WTC11 (cell line): Measurements from ENCODE around the gene UBFD1. TPM values are rescaled to one million over a fixed set of nuclear protein-coding genes. Genes with fewer than 3 reads are reported as not detected.
"Not testable (repeated sequence)": the region's sequence is repeated elsewhere in the genome, so short reads cannot be mapped to it uniquely, and the experiment has no call there.

Source experiments
- ATAC-seq: fragments of 200-7000 bp; cut with Tn5 transposase; 2 replicates; pipeline ENCODE4 v1.10.0; 2021; ENCODE audit warnings: mild to moderate bottlenecking, moderate library complexity
- CTCF ChIA-PET: fragments of 300-600 bp; sonication (Branson Sonifier 250); formaldehyde crosslinking; loops from one replicate; lab custom pipeline; 2021; ENCODE audit warnings: antibody characterized with exemption; lab: Charles Lee
- POLR2A ChIA-PET: fragments of 350-600 bp; sonication (Branson Sonifier 250); formaldehyde crosslinking; loops from one replicate; lab custom pipeline; 2021; ENCODE audit warnings: antibody characterized with exemption; lab: Charles Lee
- DNase-seq: peaks from one replicate; pipeline ENCODE4 v3.0.0; 2021; ENCODE audit warnings: low spot score
- H3K27ac Mint-ChIP-seq: 2 replicates; pipeline ENCODE4 v1.8.0; 2021; ENCODE audit warnings: mixed read lengths
- H3K27me3 Mint-ChIP-seq: 2 replicates; pipeline ENCODE4 v1.8.0; 2021; ENCODE audit warnings: low read depth, mild to moderate bottlenecking, moderate library complexity, mixed read lengths
- H3K36me3 Mint-ChIP-seq: 2 replicates; pipeline ENCODE4 v1.8.0; 2021; ENCODE audit warnings: mixed read lengths
- H3K4me1 Mint-ChIP-seq: 2 replicates; pipeline ENCODE4 v1.8.0; 2022; ENCODE audit warnings: mixed read lengths
- H3K4me3 Mint-ChIP-seq: 2 replicates; pipeline ENCODE4 v1.8.0; 2021; ENCODE audit warnings: mild to moderate bottlenecking, moderate library complexity, mixed read lengths
- H3K9me3 Mint-ChIP-seq: 2 replicates; pipeline ENCODE4 v1.8.0; 2021; ENCODE audit warnings: mixed read lengths
- ATF1 ChIP-seq: sonication (generic); formaldehyde crosslinking; IDR thresholded peaks from 2 replicates; pipeline ENCODE4 v1.8.1; 2023; ENCODE audit warnings: mild to moderate bottlenecking, moderate library complexity, missing genetic modification reagents
- CBFB ChIP-seq: sonication (generic); formaldehyde crosslinking; IDR thresholded peaks from 2 replicates; pipeline ENCODE4 v1.8.1; 2022; ENCODE audit warnings: mild to moderate bottlenecking, low read depth, missing genetic modification reagents
- CREM ChIP-seq: sonication (generic); formaldehyde crosslinking; IDR thresholded peaks from 2 replicates; pipeline ENCODE4 v1.8.1; 2022; ENCODE audit warnings: mild to moderate bottlenecking, missing genetic modification reagents, moderate library complexity
- FOXK1 ChIP-seq: sonication (generic); formaldehyde crosslinking; IDR thresholded peaks from 2 replicates; pipeline ENCODE4 v1.8.0; 2022; ENCODE audit warnings: mild to moderate bottlenecking, moderate library complexity, missing genetic modification reagents
- GABPB1 ChIP-seq: sonication (generic); formaldehyde crosslinking; IDR thresholded peaks from 2 replicates; pipeline ENCODE4 v1.8.1; 2023; ENCODE audit warnings: mild to moderate bottlenecking, missing genetic modification reagents
- IRF2 ChIP-seq: sonication (generic); formaldehyde crosslinking; IDR thresholded peaks from 2 replicates; pipeline ENCODE4 v1.8.0; 2022; ENCODE audit warnings: low read depth, missing genetic modification reagents, borderline replicate concordance
- JUN ChIP-seq: sonication (generic); formaldehyde crosslinking; IDR thresholded peaks from 2 replicates; pipeline ENCODE4 v1.8.0; 2023; ENCODE audit warnings: mild to moderate bottlenecking, missing genetic modification reagents
- NFE2L1 ChIP-seq: sonication (generic); formaldehyde crosslinking; IDR thresholded peaks from 2 replicates; pipeline ENCODE4 v1.8.1; 2023; ENCODE audit warnings: missing genetic modification reagents
- NR3C1 ChIP-seq: sonication (generic); formaldehyde crosslinking; conservative IDR thresholded peaks from 2 replicates; pipeline ENCODE4 v1.8.1; 2023; ENCODE audit warnings: low read depth, mild to moderate bottlenecking, missing genetic modification reagents
- OVOL2 ChIP-seq: fragments of 250-450 bp; sonication (Bioruptor Pico); IDR thresholded peaks from 2 replicates; pipeline ENCODE4 v1.9.0; 2021; ENCODE audit warnings: mild to moderate bottlenecking, borderline replicate concordance
- SOX15 ChIP-seq: fragments of 250-450 bp; sonication (Bioruptor Pico); IDR thresholded peaks from 2 replicates; pipeline ENCODE4 v1.9.0; 2021; ENCODE audit warnings: mild to moderate bottlenecking
- TCF7 ChIP-seq: sonication (generic); formaldehyde crosslinking; IDR thresholded peaks from 2 replicates; pipeline ENCODE4 v1.8.0; 2022; ENCODE audit warnings: mild to moderate bottlenecking, low read depth, missing genetic modification reagents, moderate library complexity
- ZBTB21 ChIP-seq: sonication (generic); formaldehyde crosslinking; IDR thresholded peaks from 2 replicates; pipeline ENCODE4 v1.8.1; 2023; ENCODE audit warnings: mild to moderate bottlenecking, missing genetic modification reagents, borderline replicate concordance
- ZNF317 ChIP-seq: sonication (generic); formaldehyde crosslinking; IDR thresholded peaks from 2 replicates; pipeline ENCODE4 v1.8.1; 2023; ENCODE audit warnings: low read depth, mild to moderate bottlenecking, moderate library complexity, missing genetic modification reagents, borderline replicate concordance
- ZNF423 ChIP-seq: fragments of 250-450 bp; sonication (Bioruptor Pico); IDR thresholded peaks from 2 replicates; pipeline ENCODE4 v2.1.2; 2022; ENCODE audit warnings: mild to moderate bottlenecking, moderate library complexity
- total RNA-seq: library from RNA; stranded (reverse); gene quantifications from 3 replicates; pipeline ENCODE4 v1.2.3, GENCODE V29; 2021
- TF ChIP-seq, protein P1 (sequence below): sonication (generic); formaldehyde crosslinking; IDR thresholded peaks from 2 replicates; pipeline ENCODE4 v1.8.1; 2023; ENCODE audit warnings: mild to moderate bottlenecking, moderate library complexity, missing genetic modification reagents
- TF ChIP-seq, protein P2 (sequence below): fragments of 250-450 bp; sonication (Bioruptor Pico); conservative IDR thresholded peaks from 2 replicates; pipeline ENCODE4 v1.9.0; 2021; ENCODE audit warnings: mild to moderate bottlenecking
- TF ChIP-seq, protein P3 (sequence below): sonication (generic); formaldehyde crosslinking; IDR thresholded peaks from 2 replicates; pipeline ENCODE4 v1.8.1; 2022; ENCODE audit warnings: mild to moderate bottlenecking, missing genetic modification reagents, moderate library complexity, borderline replicate concordance
- TF ChIP-seq, protein P4 (sequence below): fragments of 250-450 bp; sonication (Bioruptor Pico); IDR thresholded peaks from 2 replicates; pipeline ENCODE4 v1.9.0; 2021; ENCODE audit warnings: mild to moderate bottlenecking
- TF ChIP-seq, protein P5 (sequence below): fragments of 250-450 bp; sonication (Bioruptor Pico); IDR thresholded peaks from 2 replicates; pipeline ENCODE4 v1.9.0; 2021; ENCODE audit warnings: mild to moderate bottlenecking
- TF ChIP-seq, protein P6 (sequence below): sonication (generic); formaldehyde crosslinking; IDR thresholded peaks from 2 replicates; pipeline ENCODE4 v1.8.1; 2022; ENCODE audit warnings: mild to moderate bottlenecking, moderate library complexity, missing genetic modification reagents
- TF ChIP-seq, protein P7 (sequence below): sonication (generic); formaldehyde crosslinking; IDR thresholded peaks from 2 replicates; pipeline ENCODE4 v1.8.0; 2023; ENCODE audit warnings: mild to moderate bottlenecking, missing genetic modification reagents
- TF ChIP-seq, protein P8 (sequence below): sonication (generic); formaldehyde crosslinking; conservative IDR thresholded peaks from 2 replicates; pipeline ENCODE4 v1.8.1; 2022; ENCODE audit warnings: mild to moderate bottlenecking, missing genetic modification reagents

Gene UBFD1
- total RNA-seq, 1 experiment from 2014 or later = 128 TPM

DNA sequence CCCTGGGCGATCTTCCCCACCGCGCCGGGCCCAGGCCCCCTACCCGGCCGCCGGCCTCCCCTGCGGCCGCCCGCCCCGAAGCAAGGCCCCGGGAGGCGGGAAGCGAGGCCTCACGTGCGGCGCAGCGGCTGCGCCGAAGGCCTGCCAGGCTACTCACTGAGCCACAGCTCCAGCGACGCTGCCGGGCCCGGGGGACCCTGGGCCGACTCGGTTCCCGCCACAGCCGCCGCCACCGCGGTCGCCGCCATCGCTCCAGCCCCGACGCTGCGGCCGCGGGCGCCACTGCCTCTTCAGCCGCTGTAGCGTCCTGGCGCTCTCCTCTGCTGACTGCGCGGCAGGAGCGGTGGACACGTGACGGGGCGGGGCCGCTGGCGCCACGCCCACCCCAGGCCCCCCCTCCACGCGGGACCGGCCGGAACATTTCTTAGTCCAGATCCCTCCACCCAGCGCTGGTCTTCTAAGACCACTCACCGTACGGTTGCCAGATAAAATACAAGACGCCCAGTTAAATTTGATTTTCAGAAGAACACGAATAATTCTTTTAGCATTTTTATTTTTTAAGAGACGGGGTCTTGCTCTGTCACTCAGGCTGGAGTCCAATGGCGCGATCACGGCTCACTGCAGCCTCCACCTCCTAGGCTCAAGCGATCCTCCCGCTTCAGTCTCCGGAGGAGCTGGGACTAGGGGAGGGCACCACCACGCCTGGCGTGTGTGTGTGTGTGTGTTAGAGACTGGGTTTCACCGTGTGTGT, 47.2 kb upstream of the UBFD1 start, which contains the start of gene GGA2 (continued):
- TF ChIP-seq, protein P1, sequence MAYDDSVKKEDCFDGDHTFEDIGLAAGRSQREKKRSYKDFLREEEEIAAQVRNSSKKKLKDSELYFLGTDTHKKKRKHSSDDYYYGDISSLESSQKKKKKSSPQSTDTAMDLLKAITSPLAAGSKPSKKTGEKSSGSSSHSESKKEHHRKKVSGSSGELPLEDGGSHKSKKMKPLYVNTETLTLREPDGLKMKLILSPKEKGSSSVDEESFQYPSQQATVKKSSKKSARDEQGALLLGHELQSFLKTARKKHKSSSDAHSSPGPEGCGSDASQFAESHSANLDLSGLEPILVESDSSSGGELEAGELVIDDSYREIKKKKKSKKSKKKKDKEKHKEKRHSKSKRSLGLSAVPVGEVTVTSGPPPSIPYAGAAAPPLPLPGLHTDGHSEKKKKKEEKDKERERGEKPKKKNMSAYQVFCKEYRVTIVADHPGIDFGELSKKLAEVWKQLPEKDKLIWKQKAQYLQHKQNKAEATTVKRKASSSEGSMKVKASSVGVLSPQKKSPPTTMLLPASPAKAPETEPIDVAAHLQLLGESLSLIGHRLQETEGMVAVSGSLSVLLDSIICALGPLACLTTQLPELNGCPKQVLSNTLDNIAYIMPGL = peak; percentile 62; the same call in 1 of the 2 replicates
- TF ChIP-seq ZBTB21 (CRISPR knock-in tag) (no peak), NR3C1 (CRISPR knock-in tag) (no peak), SOX15 (CRISPR knock-in tag) (no peak), NFE2L1 (CRISPR knock-in tag) (peak; percentile 74), TCF7 (CRISPR knock-in tag) (0 out of 2 replicates have a peak, but pooled peaks have one; percentile 57), JUN (CRISPR knock-in tag) (0 out of 2 replicates have a peak, but pooled peaks have one; percentile 51), GABPB1 (CRISPR knock-in tag) (peak; percentile 73), IRF2 (no peak), CBFB (CRISPR knock-in tag) (no peak), ZNF317 (CRISPR knock-in tag) (no peak; the same call in 1 of the 2 replicates), OVOL2 (CRISPR knock-in tag) (no peak), ZNF423 (CRISPR knock-in tag) (no peak), CREM (CRISPR knock-in tag) (peak; percentile 85), FOXK1 (CRISPR knock-in tag) (peak; percentile 87), ATF1 (CRISPR knock-in tag) (no peak)
- TF ChIP-seq, protein P2, sequence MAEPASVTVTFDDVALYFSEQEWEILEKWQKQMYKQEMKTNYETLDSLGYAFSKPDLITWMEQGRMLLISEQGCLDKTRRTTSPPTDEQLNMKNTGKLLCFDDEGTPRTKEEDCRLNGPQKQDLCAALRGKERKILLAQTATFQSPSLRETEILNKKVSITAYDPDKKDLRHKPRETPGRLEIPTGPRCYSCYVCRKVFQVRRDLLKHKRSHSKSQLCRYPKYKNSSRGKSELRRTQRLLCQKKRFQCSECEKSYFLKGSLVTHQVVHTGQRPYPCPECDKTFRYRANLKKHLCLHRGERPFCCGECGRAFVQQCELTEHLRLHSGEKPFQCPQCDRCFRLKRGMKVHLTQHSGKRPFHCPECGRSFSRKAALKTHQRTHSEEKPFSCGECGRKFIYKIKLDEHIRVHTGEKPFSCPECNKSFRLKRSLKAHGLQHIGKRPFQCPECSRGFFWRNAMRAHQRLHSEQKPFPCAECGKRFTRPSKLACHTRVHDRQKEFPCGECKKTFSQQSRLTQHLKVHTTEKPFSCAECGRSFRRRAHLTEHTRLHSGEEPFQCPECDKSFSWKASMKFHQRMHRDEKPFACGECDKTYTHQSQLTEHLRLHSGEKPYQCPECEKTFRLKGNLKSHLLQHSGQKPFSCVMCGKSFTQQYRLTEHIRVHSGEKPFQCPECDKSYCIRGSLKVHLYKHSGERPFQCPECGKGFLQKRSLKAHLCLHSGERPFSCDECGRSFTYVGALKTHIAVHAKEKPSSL (CRISPR knock-in tag) = no peak
- TF ChIP-seq, protein P3, sequence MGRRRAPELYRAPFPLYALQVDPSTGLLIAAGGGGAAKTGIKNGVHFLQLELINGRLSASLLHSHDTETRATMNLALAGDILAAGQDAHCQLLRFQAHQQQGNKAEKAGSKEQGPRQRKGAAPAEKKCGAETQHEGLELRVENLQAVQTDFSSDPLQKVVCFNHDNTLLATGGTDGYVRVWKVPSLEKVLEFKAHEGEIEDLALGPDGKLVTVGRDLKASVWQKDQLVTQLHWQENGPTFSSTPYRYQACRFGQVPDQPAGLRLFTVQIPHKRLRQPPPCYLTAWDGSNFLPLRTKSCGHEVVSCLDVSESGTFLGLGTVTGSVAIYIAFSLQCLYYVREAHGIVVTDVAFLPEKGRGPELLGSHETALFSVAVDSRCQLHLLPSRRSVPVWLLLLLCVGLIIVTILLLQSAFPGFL (CRISPR knock-in tag) = 0 out of 2 replicates have a peak, but pooled peaks have one; percentile 66
- TF ChIP-seq, protein P4, sequence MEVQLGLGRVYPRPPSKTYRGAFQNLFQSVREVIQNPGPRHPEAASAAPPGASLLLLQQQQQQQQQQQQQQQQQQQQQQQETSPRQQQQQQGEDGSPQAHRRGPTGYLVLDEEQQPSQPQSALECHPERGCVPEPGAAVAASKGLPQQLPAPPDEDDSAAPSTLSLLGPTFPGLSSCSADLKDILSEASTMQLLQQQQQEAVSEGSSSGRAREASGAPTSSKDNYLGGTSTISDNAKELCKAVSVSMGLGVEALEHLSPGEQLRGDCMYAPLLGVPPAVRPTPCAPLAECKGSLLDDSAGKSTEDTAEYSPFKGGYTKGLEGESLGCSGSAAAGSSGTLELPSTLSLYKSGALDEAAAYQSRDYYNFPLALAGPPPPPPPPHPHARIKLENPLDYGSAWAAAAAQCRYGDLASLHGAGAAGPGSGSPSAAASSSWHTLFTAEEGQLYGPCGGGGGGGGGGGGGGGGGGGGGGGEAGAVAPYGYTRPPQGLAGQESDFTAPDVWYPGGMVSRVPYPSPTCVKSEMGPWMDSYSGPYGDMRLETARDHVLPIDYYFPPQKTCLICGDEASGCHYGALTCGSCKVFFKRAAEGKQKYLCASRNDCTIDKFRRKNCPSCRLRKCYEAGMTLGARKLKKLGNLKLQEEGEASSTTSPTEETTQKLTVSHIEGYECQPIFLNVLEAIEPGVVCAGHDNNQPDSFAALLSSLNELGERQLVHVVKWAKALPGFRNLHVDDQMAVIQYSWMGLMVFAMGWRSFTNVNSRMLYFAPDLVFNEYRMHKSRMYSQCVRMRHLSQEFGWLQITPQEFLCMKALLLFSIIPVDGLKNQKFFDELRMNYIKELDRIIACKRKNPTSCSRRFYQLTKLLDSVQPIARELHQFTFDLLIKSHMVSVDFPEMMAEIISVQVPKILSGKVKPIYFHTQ = 0 out of 2 replicates have a peak, but pooled peaks have one; percentile 64
- TF ChIP-seq, protein P5, sequence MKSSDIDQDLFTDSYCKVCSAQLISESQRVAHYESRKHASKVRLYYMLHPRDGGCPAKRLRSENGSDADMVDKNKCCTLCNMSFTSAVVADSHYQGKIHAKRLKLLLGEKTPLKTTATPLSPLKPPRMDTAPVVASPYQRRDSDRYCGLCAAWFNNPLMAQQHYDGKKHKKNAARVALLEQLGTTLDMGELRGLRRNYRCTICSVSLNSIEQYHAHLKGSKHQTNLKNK (CRISPR knock-in tag) = no peak
- TF ChIP-seq, protein P6, sequence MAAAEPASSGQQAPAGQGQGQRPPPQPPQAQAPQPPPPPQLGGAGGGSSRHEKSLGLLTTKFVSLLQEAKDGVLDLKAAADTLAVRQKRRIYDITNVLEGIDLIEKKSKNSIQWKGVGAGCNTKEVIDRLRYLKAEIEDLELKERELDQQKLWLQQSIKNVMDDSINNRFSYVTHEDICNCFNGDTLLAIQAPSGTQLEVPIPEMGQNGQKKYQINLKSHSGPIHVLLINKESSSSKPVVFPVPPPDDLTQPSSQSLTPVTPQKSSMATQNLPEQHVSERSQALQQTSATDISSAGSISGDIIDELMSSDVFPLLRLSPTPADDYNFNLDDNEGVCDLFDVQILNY (CRISPR knock-in tag) = peak; percentile 92
- TF ChIP-seq, protein P7, sequence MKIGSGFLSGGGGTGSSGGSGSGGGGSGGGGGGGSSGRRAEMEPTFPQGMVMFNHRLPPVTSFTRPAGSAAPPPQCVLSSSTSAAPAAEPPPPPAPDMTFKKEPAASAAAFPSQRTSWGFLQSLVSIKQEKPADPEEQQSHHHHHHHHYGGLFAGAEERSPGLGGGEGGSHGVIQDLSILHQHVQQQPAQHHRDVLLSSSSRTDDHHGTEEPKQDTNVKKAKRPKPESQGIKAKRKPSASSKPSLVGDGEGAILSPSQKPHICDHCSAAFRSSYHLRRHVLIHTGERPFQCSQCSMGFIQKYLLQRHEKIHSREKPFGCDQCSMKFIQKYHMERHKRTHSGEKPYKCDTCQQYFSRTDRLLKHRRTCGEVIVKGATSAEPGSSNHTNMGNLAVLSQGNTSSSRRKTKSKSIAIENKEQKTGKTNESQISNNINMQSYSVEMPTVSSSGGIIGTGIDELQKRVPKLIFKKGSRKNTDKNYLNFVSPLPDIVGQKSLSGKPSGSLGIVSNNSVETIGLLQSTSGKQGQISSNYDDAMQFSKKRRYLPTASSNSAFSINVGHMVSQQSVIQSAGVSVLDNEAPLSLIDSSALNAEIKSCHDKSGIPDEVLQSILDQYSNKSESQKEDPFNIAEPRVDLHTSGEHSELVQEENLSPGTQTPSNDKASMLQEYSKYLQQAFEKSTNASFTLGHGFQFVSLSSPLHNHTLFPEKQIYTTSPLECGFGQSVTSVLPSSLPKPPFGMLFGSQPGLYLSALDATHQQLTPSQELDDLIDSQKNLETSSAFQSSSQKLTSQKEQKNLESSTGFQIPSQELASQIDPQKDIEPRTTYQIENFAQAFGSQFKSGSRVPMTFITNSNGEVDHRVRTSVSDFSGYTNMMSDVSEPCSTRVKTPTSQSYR (CRISPR knock-in tag) = no peak
- TF ChIP-seq, protein P8, sequence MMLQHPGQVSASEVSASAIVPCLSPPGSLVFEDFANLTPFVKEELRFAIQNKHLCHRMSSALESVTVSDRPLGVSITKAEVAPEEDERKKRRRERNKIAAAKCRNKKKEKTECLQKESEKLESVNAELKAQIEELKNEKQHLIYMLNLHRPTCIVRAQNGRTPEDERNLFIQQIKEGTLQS (CRISPR knock-in tag) = 0 out of 2 replicates have a peak, but pooled peaks have one; percentile 17
- TF ChIP-seq, all 79 proteins: peak for 33

DNA sequence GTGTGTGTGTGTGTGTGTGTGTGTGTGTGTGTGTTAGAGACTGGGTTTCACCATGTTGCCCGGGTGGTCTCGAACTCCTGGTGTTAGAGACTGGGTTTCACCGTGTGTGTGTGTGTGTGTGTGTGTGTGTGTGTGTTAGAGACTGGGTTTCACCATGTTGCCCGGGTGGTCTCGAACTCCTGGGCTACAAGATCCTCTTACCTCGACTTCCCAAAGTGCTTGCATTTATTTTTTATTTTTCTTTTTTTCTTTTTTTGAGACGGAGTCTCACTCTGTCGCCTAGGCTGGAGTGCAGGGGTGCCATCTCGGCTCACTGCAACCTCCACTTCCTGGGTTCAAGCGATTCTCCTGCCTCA, 46.6 kb upstream of the UBFD1 start:
- ATAC-seq, CTCF ChIA-PET: not testable (repeated sequence)

More for the DNA sequence above, 46.6 kb upstream of the UBFD1 start:
- H3K27me3 Mint-ChIP-seq, H3K9me3 Mint-ChIP-seq, DNase-seq: not testable (repeated sequence)
- Mint-ChIP-seq H3K36me3 (peaks cover 17% of the 10 kb centered on the region), H3K27ac (peak overlapping the region; percentile 73; the same call in 1 of the 2 replicates), H3K4me1 (peaks cover 23% of the 10 kb centered on the region), H3K4me3 (peak overlapping the region; percentile 74)
- POLR2A ChIA-PET = interaction anchor here (2.3 kb wide), 1 partner anchor 47 kb away, joined by 7 read pairs; the partner anchor contains the start of genes EARS2 and UBFD1
